ENCODE measurements around the gene DUSP2.

The DUSP2 gene

DNA sequence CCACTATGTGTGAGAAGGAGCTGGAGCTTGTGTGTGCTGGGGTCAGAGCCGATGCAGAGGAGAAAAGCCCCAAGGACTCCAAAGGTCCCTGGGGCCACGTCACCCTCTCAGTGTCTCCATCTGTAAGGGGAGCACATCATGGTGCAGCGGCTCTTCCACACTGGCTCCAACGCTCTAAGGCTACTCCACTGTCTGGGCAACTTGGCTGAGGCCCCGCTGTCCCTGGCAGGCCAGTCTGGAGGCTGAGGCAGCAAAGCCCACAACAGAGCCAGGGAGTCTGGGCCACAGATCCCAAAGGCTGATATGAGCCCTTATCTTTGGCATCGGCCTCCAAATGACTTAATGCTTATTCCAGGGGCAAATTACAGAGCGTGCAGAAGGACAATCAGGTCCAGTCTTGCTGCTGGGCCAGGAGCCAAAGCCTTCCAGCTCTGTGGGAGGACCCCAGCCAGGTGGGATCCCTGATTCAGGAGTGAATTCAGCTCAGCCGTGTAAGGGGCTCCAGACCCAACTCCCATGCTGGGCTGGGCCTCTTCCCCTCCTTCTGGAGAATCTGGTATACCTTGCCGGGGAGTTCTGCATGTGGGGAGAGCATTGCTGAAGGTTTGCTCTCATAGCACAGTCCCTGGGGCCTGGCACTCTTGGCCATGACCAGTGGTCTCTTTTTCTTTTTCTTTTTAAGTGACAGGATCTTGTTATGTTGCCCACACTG is 1.8 kb upstream of the DUSP2 start:
- DNase-seq = no peak

DNA sequence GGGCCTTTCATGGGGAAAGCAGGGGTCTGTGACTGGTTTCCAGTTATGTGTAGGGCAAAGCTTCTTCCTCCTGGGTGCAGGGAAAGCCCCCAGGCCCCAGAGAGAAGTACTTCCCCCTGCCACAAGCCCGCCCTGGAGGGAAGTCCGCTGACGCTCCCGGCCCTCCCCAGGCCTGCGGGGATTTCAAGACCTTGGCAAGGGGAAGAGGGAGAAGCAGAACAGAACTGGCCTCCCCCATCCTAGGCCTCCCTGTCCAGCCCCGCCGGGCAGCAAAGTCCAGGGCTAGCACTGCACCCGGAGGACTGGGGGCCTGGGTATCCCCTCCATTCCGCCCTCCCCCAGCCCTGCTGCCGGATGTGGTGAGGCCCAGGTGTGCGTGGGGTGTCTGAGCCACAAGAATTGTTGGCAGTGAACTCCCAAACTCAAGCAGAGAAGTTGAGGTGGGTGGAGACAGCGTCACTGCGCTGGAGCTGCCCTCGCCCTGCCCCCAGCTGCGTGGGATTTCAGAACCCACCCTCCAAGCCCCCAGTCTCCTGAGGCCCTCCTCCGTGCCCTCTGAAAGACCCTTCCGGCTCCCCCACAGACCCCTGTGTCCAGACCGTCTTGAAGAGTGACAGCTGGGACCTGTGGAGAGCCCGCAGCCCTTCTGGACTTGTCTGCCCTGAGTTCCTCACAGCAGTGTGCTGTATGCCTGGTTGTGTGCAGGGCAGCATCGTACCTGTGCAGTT is 1.1 kb upstream of the DUSP2 start:
- DNase-seq = peak; percentile 89 to 91

DNA sequence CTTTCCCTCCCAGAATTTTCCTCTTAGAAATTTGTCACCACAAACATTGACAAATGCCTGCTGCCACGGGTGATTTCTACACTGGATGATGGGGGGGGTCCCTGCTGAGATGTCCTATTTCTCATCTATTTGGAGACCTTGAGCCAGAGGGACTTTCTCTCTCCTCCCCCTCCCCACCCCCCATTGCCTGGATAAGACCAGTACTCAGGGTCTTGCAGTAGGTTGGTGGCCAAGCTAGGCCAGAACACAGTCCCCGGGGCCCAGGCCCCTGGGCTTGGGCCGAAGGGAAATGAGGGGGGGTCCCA is 560 bp upstream of the DUSP2 start:
- DNase-seq = no peak

DNA sequence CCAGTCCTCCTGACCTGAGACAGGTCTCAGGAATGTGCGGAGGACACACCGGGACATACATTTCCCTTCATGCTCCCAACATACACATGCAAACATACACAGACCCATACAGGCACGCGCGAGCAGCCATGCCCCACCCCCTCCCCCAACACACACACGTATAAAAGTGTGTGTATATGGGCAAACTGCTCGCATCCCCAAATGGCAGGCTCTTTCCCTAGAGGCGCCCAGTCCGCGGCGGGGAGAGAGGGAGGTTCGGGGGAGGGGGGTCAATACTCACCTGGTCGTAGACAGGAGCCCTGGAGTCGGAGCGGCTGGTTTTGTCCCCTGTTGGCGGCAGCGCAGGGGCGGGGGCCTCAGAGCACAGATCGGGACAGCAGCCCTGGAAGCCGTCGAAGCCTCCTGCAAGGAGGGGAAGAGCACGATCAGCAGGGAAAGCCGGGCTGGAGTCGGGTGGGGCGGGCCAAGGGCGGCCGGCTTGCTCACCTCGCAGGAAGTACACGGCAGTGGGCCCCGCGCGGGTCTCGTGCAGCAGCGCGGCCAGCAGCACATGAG is 682 bp downstream of the DUSP2 start:
- DNase-seq = peak; percentile 61 to 71

DNA sequence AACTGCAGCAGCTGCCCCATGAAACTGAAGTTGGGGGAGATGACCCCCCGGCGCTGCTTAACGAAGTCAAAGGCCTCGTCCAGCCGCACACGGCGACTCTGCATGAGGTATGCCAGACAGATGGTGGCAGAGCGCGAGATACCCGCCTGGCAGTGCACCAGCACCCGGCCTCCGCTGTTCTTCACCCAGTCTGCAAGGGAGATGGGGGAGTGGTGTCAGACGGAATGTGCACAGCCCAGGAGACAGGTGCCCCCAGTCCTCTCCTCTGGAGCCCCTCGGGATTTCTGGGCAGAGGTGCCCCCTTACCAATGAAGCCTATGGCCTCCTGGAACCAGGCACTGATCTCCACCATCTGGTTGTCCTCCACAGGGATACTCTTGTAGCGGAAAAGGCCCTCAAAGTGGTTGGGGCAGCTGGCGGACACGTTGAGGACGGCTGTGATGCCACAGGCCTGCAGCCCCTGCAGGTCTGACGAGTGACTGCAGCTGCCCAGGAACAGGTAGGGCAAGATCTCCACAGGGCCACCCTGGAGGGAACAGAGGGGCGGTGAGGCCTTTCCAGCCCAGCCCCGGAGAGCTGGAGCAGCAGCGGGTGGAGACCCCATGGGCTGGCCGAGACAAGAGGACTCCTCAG is 1.3 kb downstream of the DUSP2 start:
- peak; percentile 52 for DNase-seq

DNA sequence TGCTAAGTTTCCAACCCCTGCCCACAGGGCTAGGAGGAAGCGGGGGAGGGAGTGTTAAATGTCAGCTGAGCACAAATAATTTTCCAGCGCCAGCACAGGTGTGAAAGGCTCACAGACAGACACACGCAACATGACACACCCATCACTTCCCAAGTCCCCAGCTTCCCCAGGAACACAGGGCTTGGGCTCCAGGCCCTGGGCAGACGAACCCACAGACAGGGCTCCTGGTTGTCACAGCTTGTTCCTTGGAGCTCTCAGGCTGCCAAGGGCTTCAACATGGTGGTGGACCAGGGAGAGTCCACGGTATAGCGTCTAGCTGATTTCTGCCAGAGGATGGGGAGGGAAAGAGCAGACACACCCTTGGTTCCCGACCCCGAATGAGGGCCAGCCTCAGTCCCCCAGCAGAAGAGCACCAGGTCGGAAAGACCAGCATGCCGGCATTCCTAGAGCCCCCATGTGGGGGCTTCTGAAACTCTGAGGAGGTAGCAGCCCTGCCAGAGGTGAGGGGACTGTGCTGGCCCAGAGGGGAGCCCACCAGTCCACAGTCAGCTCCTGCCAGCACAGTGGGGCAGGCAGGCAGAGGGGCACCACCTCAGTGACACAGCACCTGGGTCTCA is 1.9 kb downstream of the DUSP2 start:
- DNase-seq = peak; percentile 49 to 53

DNA sequence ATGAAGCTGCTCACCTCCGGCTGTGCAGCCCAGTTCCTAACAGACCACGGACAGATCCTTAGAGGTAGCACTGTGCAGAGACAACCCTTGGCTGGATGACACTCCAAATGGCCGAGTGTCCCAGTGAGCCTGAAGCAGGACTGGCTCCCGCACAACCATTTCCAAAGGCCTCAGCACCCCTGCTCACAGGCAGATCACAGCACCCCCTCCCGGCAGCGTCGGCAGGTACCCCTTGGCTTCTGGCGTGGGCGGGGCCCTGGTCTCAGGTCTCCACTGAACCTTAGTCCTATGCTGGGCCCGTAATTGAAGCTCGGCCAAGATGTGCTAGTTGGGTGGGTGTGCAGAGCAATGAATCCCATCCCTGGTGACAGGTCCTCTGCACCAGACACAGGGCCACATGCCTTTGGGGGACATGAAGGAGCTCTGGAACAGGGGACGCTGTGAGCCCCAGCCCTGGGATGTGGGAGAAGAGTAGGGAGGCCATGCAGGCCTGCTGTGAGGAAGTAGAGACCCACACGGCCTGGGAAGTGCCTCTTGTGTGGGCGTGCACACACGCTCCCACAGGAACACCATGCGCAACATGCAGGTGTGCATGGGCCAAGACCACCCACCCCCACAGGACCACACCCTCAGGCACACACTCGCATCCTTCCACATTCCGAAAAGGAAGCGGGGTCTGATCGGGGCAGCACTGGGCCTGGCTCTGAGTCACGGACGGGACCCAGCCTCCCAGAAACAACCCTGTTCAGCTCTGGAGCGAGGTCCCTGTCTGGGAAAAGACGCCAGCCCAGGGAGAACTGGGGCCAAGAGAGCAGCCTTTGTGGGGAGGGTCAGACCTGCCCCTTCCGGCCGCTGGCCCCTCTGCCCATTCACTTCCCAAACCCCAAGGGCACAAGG is 2.8 kb downstream of the DUSP2 start:
- DNase-seq = peak; percentile 78 to 87

DNA sequence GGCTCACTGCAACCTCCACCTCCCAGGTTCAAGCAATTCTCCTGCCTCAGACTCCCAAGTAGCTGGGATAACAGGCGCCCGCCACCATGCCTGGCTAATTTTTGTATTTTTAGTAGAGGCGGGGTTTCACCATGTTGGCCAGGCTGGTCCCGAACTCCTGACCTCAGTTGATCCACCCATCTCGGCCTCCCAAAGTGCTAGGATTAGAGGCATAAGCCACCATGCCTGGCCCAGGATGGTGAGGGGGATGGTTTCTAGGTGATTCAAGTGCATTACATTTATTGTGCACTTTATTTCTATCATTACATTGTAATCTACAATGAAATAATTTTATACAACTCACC is 3.6 kb downstream of the DUSP2 start:
- DNase-seq = peak in 1 of 2 donors; percentile 51

DNA sequence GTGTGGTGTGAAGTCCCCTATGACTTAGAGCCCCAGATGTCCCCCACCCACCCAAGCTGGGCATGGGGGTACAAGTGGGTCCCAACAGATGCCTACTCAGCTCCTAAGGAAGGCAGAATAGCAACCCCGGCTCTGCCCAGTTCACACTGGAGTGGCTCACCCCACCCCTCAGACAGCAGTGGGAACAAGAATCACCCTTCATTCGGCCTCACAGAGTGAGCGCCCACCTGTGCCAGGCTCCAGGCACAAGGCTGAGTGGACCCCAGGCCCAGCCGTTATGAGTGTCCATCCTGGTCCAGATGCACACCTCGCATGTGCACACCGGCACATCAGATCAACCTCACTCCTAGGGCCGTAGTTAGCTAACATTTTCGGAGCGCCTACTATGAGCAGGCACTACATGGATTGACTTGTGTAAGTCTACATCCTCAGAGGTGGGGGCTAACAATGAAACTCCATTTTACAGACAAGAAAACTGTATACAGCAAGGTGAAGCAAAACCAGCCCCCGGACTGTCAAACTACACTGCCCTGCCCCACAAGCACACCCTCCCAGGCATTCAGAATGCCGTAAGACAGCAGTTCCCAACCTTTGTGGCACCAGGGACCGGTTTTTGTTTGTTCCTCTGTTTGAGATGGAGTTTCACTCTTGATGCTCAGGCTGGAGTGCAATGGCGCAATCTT is 4.2 kb downstream of the DUSP2 start:
- DNase-seq = peak in 1 of 2 donors; percentile 49

DNA sequence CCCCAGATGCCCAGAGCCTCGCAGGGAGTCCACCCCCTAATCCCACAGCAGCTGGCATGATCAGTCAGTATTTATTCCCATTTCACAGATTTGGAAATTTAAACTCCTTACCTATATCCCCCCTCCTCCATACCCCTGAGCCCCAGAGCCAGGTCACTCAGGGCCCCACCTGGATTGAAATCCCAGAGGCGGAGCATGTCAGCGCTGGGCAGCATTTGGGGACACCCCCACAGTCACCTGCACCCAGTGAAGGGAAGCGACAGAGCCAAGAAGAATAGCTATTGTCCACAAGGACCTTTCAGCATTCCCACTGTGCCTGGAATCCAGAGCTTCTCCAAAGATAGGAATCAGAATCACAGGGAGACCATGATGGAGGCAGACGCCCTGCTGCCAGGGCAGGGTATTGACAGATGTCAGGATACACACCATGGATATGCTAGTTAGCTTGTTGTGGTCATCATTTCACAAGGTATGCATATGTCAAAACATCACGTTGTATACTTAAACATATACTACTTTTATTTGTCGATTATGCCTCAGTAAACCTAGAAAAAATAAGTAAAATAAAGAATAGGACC is 6.0 kb downstream of the DUSP2 start:
- DNase-seq = no peak

DNA sequence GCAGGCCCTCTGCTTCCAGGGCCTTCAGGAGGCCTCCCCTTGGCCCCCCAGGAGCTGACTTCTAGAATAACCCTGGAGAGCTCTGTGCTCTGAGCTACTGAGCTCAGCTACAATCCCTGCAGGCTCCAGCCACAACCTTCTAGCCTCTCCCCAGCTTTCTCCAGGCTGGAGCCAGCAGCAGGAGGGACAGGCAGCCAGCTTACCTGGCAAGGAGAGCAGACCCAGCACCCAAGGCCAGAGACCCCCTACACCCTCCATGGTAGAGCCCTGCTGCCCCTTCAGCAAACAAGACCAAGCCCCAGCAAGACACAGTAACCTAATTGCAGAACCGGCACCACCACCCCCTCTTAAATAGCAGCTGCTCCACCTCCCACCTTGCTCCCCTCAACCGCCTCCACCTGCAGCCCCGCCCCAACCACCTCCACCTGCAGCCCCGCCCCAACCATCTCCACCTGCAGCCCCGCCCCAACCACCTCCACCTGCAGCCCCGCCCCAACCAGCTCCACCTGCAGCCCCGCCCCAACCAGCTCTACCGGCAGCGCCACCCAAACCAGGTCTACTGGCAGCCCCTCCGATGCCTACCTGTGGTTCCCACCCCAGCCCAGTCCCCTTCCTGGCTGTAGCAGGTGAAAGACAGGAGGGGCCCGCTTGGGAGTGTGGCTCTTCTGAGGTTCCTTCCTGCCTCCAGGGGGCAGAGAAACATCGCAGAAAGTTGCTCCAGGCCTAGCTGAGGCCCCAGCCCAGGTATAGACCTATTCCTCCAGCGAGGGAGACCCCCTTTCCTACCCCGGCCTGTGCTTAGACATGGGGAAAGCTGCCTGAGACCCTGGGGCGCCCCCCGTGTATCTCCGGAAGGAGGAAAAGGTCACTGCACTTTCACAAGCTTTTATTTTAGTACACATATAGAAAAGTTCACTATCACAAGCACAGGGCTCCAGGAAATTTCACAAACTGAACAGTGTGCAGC is 6.8 kb downstream of the DUSP2 start, which contains the start of gene ASTL:
Gene ASTL (minus strand): TSS at position 324 of the 967 bp plus-strand sequence. CDS start 66 bp downstream, at position 258.
- peak; percentile 64 to 70 for DNase-seq

DNA sequence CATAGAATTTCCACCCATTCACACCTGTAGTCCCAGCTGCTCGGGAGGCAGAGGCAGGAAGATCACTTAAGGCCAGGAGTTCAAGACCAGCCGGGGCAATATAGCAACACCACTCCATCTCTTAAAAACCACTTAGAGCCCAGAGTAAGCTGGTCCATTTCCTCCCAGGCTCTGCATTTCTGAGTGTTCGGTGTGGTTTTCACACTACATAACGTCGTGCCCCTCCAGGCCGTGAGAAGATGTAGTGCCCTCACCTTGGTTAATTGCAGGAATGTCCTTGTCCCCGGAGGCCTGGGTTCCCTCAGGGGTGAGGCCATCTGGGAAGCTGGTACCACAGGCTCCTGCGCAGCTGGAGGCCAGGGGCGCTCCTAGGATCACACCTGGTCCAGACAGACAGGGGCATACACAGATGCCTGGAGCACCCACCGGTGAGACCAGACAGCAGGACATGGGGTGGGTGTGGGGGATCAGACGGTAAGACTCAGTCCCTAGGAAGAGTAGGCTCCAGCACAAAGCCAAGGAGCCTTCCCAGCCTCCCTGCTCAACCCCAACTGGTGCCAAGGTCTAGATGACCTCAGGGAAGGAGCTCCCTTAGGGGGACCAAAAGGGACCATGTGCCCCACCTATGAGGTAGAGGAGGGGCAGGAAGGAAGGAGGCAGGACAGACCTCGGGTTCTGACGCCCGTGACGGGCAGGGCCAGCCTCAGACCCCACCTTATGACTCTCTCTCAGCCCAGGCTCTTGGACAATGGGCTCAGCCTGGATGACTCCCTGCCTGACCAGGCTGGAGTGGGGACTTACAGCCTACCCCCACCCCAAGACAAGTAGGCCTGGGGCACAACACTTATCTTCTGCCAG is 7.7 kb downstream of the DUSP2 start:
- DNase-seq = no peak

DNA sequence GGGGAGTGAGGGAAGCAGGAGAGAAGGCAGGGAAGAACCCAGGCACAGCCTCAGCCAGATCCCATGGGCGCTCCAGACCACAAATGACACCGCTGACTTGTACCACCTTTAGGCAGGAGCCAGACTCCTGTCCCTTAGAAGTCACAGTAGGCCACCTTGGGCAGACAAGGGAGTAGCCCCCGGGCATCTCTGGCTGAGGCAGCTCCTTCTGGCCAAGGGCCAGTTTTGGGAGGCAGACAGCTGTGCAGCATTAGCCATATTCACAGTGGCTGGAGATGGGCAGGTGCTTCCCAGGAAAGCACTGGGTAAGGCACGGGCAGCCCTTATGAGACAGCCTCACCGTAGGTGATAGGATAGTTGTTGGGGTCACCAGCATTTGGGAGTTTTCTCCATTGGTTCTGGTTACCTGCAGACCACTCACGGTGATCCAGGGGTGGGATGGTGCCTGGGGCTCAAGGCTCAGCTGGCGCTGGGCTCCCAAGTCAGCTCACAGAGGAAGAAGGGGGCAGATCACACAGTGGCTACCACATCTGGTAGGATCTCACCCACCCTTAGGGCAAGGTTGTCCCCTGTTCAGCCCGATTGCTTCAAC is 9.0 kb downstream of the DUSP2 start:
- no peak for DNase-seq

DNA sequence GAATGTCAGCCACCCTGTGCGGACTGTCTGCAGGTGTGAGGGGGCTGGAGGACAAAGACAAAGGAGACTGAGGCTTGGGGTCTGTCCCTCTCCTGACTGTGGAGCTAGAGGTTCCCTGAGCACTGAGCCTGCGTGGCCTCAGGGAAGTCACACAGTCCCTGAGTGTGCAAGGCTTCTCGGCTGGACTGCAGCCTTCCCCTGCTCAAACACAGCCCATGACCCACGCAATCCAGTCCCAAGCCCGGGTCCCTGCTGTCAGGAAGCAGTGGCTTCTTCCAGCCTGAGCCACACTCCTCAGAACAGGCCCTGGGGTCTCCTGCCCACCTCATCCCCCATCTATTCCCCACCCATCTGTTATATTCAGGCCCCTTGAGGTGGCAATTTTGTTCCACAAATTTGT is 9.6 kb downstream of the DUSP2 start:
- DNase-seq = no peak

DNA sequence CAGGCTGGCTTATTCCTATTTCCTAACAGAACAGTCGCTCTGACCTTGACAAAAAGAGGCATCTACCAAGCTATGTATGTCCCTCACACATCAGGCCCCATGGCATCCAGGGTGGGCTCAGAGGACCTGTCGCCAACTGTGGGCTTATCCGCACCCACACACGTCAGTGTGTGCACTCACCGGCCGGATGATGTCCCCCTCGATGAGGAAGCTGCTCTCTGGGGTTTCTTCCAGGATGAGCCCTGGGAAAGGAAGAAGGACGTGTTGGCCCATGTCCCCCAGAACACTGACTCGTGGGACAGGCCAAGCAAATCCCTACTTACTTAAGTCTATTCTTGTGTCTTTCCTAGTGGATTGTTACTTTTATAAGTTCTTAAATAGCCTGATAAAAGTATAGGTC is 10.1 kb downstream of the DUSP2 start:
- DNase-seq = no peak

DNA sequence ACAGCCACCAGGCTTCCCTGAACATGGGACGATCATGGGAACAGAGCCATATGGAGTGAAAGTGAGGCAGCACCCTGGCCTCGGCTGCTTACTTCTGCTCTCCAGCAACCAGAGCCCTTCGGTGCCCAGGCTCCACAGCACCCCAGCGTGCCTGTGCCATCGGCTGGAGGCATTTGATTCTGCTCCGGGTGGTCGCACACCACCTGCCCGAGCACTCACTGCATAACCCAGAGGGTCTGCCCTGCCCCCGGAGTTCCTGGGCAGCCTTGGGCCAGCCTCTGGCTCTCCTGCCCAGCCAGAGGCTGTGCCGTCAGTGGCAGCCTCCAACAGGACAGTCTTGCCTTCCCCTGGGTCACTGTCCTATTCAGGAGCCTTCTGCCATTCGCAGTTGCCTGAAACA is 10.8 kb downstream of the DUSP2 start:
- no peak for DNase-seq

DNA sequence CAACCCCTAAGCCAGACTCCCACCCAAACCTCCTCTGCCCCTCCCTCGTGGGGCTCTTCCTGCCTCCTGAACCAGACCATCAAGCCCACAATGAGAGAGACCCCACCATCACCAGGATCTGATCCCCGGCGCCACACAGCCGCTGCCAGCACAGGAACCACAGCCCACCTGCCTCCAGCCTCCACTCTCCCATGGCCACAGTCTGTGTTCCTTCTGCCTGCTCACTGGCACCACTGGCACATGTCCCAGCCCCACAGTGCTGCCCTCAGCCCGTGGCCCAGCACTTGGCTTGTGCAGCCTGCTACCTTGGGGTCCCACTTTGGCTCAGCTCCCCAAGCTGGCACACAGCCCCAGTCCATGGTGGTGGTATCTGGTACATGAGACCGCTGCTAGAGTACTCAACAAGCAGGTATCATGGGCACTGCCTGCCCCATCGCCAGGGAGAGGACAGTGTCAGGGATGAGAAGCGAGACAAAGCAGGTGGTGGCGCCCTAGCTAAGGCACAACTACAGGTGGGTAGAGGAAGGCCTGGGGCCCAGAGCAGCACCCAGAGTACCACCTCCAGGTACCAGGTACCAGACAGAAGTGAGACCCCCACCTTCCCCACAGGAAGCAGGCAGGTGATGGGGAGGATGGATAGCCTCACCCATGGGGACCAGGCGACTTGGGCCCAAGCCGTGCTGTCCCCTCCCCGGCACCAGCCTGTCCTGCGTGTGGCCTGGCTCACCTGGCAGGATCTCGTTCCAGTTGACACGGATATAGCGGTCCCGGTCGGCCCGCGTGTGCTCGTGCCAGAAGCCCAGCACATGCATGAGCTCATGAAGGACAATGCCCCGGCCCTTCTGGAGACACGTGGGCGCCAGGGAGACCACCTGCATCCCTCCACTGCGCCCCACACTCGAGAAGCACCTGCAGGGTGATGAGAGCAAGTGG is 13.2 kb downstream of the DUSP2 start:
- no peak for DNase-seq
